ENCODE data around the gene SLC24A3.

DNA sequence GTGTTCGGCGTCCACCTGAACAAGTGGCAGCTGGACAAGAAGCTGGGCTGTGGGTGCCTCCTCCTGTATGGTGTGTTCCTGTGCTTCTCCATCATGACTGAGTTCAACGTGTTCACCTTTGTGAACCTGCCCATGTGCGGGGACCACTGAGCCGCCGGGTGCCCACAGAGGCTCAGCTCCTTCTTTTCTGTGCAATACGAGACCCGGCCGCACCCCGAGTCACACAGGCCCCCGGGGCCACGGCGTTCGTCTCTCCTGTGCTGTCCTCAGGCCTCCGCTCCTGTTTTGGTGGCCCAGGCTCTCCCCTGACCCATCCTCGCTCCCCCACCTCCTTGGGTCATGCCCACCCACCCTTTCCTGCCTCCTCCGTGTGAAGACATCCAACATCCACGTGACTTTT, 508.5 kb downstream of the SLC24A3 start:
- TF ChIP-seq, protein P1, sequence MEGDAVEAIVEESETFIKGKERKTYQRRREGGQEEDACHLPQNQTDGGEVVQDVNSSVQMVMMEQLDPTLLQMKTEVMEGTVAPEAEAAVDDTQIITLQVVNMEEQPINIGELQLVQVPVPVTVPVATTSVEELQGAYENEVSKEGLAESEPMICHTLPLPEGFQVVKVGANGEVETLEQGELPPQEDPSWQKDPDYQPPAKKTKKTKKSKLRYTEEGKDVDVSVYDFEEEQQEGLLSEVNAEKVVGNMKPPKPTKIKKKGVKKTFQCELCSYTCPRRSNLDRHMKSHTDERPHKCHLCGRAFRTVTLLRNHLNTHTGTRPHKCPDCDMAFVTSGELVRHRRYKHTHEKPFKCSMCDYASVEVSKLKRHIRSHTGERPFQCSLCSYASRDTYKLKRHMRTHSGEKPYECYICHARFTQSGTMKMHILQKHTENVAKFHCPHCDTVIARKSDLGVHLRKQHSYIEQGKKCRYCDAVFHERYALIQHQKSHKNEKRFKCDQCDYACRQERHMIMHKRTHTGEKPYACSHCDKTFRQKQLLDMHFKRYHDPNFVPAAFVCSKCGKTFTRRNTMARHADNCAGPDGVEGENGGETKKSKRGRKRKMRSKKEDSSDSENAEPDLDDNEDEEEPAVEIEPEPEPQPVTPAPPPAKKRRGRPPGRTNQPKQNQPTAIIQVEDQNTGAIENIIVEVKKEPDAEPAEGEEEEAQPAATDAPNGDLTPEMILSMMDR (IDR thresholded peaks at IDR 0.05) = no peak
- TF ChIP-seq POLR2A (IDR thresholded peaks at IDR 0.05) = no peak
